ENCODE data around the gene NPTXR.

NPTXR gene

DNA sequence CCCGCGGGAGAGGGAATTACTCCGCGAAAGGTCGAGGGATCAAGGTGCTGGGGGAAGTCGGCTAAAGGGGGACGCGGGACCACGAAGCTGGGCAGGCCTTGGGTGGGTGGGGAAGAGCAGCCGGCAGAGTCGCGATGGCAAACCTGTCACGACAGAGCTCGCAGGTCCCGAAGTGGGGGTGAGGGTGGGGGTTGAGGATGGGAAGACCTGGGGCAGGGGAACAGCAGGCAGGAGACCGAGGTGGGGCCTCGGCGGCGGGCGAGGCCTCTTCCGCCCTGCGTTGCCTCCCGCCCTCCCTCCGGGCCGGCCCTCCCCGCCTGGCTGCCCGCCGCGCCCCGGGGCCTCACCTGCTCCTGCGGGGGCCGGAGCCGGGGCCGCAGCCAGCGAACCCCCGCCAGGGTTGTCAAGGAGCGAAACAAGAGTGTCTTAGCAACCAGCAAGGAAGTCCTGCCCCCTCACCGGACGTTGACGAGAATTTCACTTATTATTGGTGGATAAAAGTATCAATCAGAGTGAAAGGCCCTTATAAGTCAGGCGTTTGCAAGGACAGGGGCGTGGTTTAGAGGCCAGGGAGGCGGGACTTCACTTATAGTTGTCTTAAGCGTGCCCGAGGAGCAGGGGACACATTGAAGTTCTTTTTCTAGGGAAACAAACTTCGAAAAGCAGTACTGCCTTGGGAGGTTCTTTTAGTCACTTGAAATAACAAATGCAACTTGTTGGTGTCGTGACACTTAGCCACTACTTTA, 49.9 kb downstream of the NPTXR start, which contains the start of gene DNAL4:
Gene DNAL4 (minus strand): TSS at position 423 of the 746 bp plus-strand sequence. CDS start 11,412 bp downstream, outside the sequence.
- no peaks in the 10 kb centered on the region for H3K9me3 ChIP-seq (ENCODE audit: severe bottlenecking)
- H3K4me1 ChIP-seq (ENCODE audit: insufficient read depth, poor library complexity, severe bottlenecking), result peaks cover 6% of the 10 kb centered on the region
- no peaks in the 10 kb centered on the region for H3K27me3 ChIP-seq (ENCODE audit: insufficient read depth, poor library complexity, severe bottlenecking)
- peak within 1 kb of the TSS; percentile 12 for H3K27ac ChIP-seq (ENCODE audit: poor library complexity, severe bottlenecking)
- peak; percentile 97 for ATAC-seq (ENCODE audit: low read depth)
- H3K36me3 ChIP-seq (ENCODE audit: low read depth), result no peaks in the 10 kb centered on the region
- DNase-seq (ENCODE audit: low spot score), result peak; percentile 88
- TF ChIP-seq, protein P1, sequence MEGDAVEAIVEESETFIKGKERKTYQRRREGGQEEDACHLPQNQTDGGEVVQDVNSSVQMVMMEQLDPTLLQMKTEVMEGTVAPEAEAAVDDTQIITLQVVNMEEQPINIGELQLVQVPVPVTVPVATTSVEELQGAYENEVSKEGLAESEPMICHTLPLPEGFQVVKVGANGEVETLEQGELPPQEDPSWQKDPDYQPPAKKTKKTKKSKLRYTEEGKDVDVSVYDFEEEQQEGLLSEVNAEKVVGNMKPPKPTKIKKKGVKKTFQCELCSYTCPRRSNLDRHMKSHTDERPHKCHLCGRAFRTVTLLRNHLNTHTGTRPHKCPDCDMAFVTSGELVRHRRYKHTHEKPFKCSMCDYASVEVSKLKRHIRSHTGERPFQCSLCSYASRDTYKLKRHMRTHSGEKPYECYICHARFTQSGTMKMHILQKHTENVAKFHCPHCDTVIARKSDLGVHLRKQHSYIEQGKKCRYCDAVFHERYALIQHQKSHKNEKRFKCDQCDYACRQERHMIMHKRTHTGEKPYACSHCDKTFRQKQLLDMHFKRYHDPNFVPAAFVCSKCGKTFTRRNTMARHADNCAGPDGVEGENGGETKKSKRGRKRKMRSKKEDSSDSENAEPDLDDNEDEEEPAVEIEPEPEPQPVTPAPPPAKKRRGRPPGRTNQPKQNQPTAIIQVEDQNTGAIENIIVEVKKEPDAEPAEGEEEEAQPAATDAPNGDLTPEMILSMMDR (IDR thresholded peaks at IDR 0.05; ENCODE audit: poor library complexity, severe bottlenecking), result no peak
- H3K4me3 ChIP-seq (ENCODE audit: severe bottlenecking), result peak within 1 kb of the TSS; percentile 45

DNA sequence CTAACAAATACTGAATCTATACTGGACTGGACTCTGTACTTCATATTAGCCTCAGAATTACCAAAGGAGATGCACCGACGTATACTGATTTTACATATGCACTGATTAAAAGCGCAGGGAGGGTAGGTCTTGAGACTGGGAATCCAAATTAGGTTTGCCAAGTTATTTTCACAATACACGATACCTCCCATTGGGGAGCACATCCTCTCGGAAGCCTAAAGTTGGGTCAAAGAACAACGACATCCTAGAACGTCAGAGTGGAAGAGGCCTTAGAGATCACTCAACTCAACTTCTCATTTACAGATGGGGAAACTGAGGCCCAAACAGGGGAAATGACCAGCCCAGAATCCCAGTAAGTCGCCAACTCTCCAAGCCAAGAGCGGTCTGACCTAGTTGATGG, 50.5 kb downstream of the NPTXR start:
- Histone ChIP-seq H3K4me1 (ENCODE audit: insufficient read depth, poor library complexity, severe bottlenecking) (peaks cover 6% of the 10 kb centered on the region), H3K27me3 (ENCODE audit: insufficient read depth, poor library complexity, severe bottlenecking) (no peaks in the 10 kb centered on the region), H3K27ac (ENCODE audit: poor library complexity, severe bottlenecking) (peak overlapping the region; percentile 12), H3K36me3 (ENCODE audit: low read depth) (no peaks in the 10 kb centered on the region), H3K4me3 (ENCODE audit: severe bottlenecking) (peak overlapping the region; percentile 45), H3K9me3 (ENCODE audit: severe bottlenecking) (no peaks in the 10 kb centered on the region)
- DNase-seq (ENCODE audit: low spot score), result no peak
- TF ChIP-seq, protein P1 (IDR thresholded peaks at IDR 0.05; ENCODE audit: poor library complexity, severe bottlenecking), result no peak
- no peak for ATAC-seq (ENCODE audit: low read depth)

DNA sequence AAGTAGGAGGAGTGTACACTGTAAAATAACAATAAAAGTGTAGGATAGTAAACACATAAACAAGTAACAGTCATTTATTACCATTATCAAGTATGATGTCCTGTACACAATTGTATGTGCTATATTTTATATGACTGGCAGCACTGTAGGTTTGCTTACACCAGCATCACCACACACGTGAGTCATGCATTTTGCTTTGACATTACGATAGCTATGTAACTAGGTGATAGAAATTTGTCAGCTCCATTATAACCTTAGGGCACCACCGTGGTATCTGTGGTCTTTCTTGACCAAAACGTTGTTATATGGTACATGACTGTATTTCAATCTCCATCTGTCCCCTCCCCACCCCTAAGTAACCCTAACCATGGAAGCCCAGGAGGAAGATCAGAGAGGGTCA, 51.0 kb downstream of the NPTXR start:
- Histone ChIP-seq H3K4me1 (ENCODE audit: insufficient read depth, poor library complexity, severe bottlenecking) (peaks cover 6% of the 10 kb centered on the region), H3K9me3 (ENCODE audit: severe bottlenecking) (no peaks in the 10 kb centered on the region), H3K27me3 (ENCODE audit: insufficient read depth, poor library complexity, severe bottlenecking) (no peaks in the 10 kb centered on the region), H3K4me3 (ENCODE audit: severe bottlenecking) (peak overlapping the region; percentile 45), H3K36me3 (ENCODE audit: low read depth) (no peaks in the 10 kb centered on the region), H3K27ac (ENCODE audit: poor library complexity, severe bottlenecking) (peak overlapping the region; percentile 12)
- TF ChIP-seq, protein P1 (IDR thresholded peaks at IDR 0.05; ENCODE audit: poor library complexity, severe bottlenecking), result no peak
- ATAC-seq (ENCODE audit: low read depth), result 0 out of 3 replicates have a peak, but pooled peaks have one; percentile 21
- no peak for DNase-seq (ENCODE audit: low spot score)

DNA sequence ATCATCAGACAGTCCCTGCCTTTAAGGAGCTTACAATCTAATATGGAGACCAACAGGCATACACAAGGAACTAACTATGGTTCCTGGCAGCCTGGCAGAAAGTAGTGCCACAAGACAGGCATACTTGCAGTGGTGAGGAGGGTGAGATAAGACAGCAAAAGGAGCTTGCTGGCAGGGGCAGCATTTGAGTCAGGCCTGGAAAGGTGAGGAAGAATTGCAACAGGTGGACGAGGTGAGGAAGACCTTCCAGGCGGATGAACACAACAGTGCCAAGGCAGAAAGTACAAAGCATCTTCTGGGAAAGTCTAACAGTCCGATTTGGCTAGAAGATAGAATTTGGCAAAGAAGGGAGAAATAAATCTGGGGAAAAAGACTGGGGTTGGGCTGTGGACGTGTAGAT, 54.2 kb downstream of the NPTXR start:
- H3K4me3 ChIP-seq (ENCODE audit: severe bottlenecking), result no peak overlapping the region
- H3K4me1 ChIP-seq (ENCODE audit: insufficient read depth, poor library complexity, severe bottlenecking), result peaks cover 6% of the 10 kb centered on the region
- H3K36me3 ChIP-seq (ENCODE audit: low read depth), result no peaks in the 10 kb centered on the region
- H3K27me3 ChIP-seq (ENCODE audit: insufficient read depth, poor library complexity, severe bottlenecking), result no peaks in the 10 kb centered on the region
- no peaks in the 10 kb centered on the region for H3K9me3 ChIP-seq (ENCODE audit: severe bottlenecking)
- H3K27ac ChIP-seq (ENCODE audit: poor library complexity, severe bottlenecking), result no peak overlapping the region
- TF ChIP-seq, protein P1 (IDR thresholded peaks at IDR 0.05; ENCODE audit: poor library complexity, severe bottlenecking), result no peak
- DNase-seq (ENCODE audit: low spot score), result no peak
- no peak for ATAC-seq (ENCODE audit: low read depth)

DNA sequence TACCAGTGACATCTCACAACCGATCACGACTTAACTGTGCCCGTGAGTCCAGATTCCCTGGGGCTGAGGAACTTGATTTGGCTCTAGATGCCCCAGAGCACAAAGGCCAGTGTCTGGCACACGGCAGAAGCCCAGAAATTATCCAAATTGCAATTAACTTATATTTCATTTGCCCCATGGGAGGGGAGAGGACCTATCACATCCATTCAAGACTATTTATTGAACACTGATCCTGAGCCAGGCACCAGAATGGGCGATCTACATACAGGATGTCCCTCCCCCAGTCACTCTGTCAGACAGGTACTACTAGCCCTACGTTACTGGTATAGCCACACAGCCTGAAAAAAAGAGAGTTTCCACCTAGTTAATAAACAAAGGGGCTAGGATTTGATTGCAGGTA, 55.0 kb downstream of the NPTXR start:
- peaks cover 2% of the 10 kb centered on the region for H3K4me1 ChIP-seq (ENCODE audit: insufficient read depth, poor library complexity, severe bottlenecking)
- ATAC-seq (ENCODE audit: low read depth), result no peak
- H3K4me3 ChIP-seq (ENCODE audit: severe bottlenecking), result no peak overlapping the region
- no peaks in the 10 kb centered on the region for H3K9me3 ChIP-seq (ENCODE audit: severe bottlenecking)
- H3K27ac ChIP-seq (ENCODE audit: poor library complexity, severe bottlenecking), result no peak overlapping the region
- no peak for DNase-seq (ENCODE audit: low spot score)
- TF ChIP-seq, protein P1 (IDR thresholded peaks at IDR 0.05; ENCODE audit: poor library complexity, severe bottlenecking), result no peak
- H3K36me3 ChIP-seq (ENCODE audit: low read depth), result no peaks in the 10 kb centered on the region
- no peaks in the 10 kb centered on the region for H3K27me3 ChIP-seq (ENCODE audit: insufficient read depth, poor library complexity, severe bottlenecking)

Measured in RWPE2 (cell line).